GM20431 (cell line): ENCODE results near the gene POPDC2.

Experiments
- in situ Hi-C: fragments of 300-500 bp; cut with MseI, MboI; formaldehyde crosslinking; loops from one replicate; pipeline ENCODE4 v1.15.0; 2020; ENCODE audit warnings: low sequenced_read_pairs; ENCODE audit not compliant: unreplicated experiment

The POPDC2 gene

GRCh38 chr3:119660474-119661440, at the start of gene POPDC2:
TSS of gene POPDC2 (minus strand) at chr3:119660589. CDS start at chr3:119660423, 166 bp downstream.
- in situ Hi-C loops: no loop called here

- in situ Hi-C loops: no loop called here
Observed at GRCh38 chr3:119703820-119704531, 43.6 kb upstream of the POPDC2 start.

GRCh38 chr3:119702530-119703527, 42.4 kb upstream of the POPDC2 start, which contains the start of gene CFAP91:
TSS of gene CFAP91 (plus strand) at chr3:119703022. CDS start at chr3:119703099, 77 bp downstream.
- in situ Hi-C loops: no loop called here

DNA sequence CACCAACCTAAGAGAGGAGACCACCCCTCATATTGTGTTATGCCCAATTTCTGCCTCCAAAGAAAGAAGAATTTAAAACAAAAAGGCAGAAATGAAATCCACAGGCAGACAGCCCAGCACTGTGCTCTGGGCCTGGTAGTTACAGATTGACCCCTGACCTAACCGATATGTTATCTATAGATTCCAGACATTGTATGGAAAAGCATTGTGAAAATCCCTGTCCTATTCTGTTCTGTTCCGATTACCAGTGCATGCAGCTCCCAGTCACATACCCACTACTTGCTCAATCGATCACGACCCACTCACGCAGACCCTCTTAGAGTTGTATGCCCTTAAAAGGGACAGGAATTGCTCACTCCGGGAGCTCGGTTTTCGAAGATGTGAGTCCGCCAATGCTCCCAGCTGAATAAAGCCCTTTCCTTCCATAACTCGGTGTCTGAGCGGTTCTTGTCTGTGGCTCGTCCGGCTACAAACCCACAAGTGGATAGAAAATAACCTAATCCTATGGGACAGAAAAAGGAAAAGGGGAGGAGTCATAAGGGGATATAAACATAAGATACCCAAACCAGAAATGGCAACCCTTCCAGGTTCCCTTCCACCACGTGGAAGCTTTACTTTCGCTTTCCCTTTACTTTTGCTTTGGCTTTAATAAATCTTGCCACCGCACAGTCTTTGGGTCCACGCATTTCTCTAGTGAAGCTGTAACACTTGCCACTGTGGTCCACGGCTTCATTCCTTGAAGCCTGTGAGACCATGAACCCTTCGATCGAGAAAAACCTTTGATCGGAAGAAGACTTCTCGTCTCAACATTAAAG, 40.7 kb upstream of the POPDC2 start:
- in situ Hi-C loops: no loop called here

GRCh38 chr3:119700269-119700919, 40.0 kb upstream of the POPDC2 start:
- in situ Hi-C loops: no loop called here

DNA sequence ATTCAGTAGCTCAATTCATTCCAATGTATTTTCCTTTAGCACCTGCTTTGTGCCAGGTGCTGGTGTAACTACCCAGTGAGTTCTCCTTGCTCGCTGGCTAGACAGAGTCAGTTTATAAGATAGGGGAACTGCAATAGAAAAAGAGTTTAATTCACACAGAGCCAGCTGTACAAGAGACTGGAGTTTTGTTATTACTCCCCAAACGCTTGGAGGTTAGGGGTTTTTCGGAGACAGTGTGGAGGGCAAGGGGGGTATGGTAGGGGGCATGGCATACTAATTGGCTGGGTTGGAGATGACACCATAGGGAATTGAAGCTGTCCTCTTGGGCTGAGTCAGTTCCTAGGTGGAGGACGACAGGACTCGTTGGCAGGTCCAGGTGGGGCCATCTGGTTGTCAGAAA, 37.0 kb upstream of the POPDC2 start:
- in situ Hi-C loops: loop anchor here (25.0 kb wide), 2 partner anchors 410 to 810 kb away; partner anchors contain the start of gene ARHGAP31

DNA sequence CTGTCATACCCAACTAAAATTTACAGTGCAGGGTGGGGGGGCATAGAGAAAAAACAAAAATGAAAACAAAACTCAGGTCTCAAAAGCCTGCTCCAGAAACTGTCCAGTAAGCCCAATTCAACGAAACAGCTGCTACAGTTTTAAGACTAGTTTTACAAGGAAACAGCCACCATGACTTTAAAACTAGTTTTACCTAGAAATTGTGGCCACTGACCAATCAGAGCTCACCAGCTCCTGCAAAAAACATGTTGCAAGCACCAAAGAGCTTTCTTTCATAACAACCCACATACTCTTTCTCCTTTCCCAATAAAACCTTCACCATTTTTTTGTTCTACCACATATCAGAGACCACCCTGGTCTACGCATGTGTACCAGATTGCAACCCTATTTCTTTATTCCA, 35.1 kb upstream of the POPDC2 start:
- in situ Hi-C loops: loop anchor here (25.0 kb wide), 2 partner anchors 408 to 808 kb away; partner anchors contain the start of gene ARHGAP31

DNA sequence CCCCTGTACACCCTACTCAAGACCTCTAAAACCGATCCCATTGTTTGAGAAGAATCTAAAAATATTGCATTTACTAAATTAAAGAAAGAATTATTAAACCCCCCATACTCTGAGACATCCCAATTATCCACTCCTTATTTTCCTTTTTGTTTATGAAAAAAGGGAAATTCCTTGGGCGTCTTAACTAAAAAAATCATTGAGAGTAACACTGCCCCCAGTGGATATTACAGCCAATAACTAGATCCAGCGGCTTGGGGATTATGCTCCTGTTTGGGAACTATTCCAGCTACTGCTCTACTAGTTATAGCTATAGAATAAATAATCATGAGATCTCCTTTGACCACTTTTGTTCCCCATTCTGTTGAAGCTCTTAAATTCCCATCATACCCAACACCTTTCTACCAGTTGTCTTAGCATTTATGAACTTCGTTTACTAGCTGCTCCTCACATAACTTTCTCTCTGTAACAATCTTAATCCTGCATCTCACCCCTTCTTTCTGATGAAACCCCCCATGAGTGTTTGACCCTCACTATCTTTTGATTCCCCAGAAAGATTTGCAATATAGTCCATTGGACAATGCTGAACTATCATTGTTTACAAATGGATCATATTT, 29.8 kb upstream of the POPDC2 start:
- in situ Hi-C loops: loop anchor here (25.0 kb wide), 2 partner anchors 403 to 803 kb away; partner anchors contain the start of gene ARHGAP31

DNA sequence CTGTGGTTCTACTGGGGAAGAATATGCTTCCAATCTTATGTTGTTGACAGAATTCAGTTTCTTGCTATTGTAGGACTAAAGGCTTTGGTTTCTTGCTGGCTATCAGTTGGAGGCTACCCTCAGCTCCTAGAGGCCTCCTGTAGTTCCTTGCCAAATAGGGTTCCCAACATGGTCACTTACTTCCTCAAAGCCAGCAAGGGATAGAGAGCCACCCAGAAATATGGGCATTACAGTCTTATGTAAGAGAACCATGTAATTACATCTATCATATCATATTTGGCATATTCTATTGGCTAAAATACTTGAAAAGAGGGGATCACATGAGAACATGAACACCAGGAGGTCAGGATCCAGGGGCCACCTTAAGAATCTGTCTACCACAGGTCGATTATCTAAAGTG, 23.0 kb upstream of the POPDC2 start:
- in situ Hi-C loops: loop anchor here (25.0 kb wide), 2 partner anchors 396 to 796 kb away; partner anchors contain the start of gene ARHGAP31

DNA sequence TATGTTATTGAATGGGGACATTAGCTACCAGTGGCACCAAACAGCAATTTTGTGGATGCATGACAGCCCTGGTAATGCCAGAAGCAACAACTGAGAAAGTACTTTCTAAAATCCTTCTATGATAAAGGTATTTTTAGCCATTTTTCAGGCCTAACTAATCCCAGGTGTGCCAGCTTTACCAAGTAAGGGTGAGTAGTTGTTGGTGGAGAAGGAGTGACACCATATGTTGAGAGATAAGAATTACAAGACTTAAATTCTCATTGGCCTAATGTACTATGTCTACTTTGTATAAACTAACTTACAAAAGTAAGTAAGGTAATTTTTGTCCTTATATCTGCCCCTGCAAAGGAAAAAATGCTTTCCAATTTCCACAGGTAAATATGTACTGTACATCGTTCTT, 20.9 kb upstream of the POPDC2 start:
- in situ Hi-C loops: loop anchor here (25.0 kb wide), 2 partner anchors 394 to 794 kb away; partner anchors contain the start of gene ARHGAP31

GRCh38 chr3:119679874-119680273, 19.5 kb upstream of the POPDC2 start:
- in situ Hi-C loops: loop anchor here (25.0 kb wide), 2 partner anchors 393 to 793 kb away; partner anchors contain the start of gene ARHGAP31

GRCh38 chr3:119678209-119678608, 17.8 kb upstream of the POPDC2 start:
- in situ Hi-C loops: loop anchor here (25.0 kb wide), 2 partner anchors 391 to 791 kb away; partner anchors contain the start of gene ARHGAP31

DNA sequence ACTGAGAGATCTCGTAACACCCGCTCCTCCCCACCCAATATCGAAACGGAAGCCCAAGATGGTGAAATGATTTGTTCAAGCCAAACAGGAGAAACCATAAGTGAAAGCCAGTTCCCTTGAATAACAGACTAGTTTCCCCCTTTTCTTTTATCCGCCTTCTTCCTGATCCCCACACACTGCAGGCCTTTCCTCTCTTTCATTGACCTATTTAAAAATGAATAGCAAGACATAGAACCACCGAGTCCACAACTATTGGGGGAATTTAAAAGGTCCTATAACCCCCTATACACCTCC, 17.2 kb upstream of the POPDC2 start:
- in situ Hi-C loops: loop anchor here (25.0 kb wide), 2 partner anchors 390 to 790 kb away; partner anchors contain the start of gene ARHGAP31

DNA sequence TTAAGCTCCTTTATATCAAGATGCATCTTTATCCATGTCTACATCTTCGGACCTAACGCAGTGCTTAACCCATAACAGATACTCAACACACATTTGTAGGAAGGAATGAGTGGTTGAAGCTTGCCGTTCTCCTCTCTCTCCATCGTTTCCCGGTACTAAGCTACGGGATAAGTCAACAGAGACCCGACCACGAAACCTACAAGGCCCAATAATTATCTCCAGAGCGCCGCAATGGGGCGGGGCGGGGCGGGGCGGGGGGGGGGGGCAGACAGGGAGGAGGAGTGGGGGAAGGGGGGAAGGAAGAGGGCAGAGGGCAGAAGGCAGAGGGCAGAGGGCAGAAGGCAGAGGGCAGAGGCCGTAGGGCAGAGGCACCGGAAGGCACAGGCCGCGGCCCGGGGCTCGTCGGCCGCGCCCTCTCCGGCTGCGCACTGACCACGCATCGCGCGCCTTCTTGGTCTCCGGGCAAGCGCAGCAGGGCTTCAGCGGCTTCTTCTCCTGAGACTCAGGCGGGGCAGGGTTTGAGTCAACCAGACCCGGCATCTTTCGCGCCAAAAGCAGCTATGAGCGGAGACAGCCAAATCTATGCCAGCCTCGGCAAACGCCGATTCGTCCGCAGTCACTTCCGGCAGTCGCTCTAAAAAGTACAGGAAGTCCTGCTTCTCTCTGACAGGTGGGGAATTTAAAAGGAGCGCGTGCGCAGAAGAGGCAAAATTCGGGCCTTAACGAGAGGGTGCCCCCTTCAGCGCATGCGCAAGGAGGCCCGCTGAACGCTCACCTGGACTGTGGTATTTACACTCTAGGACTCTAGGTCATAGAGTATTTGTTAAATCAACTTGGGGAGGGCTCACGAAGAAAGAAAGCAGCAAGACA, 16.6 kb upstream of the POPDC2 start, which contains the start of gene COX17:
Gene COX17, minus strand, starts transcription at position 636 of the 870 bp plus-strand sequence. Its CDS starts 96 bp downstream, at position 540.
- in situ Hi-C loops: loop anchor here (25.0 kb wide), 2 partner anchors 390 to 790 kb away; partner anchors contain the start of gene ARHGAP31

DNA sequence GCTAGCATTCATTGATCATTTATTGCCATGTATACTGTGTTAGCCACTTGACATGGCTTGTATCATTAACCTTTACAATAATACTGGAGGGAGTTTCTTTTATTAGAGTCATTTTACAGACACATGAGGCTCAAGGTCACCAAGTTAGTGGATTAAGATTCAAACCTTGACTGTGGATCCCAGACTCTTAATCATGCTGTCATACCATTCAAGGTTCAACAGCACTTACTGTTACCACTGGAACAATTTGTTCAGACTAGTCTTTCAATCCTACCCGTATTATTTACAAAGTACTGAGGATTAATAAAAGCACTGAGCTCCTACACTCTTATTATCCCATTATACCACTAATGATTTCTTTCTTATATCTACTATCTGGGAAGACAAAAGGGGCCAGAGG, 15.6 kb upstream of the POPDC2 start:
- in situ Hi-C loops: loop anchor here (25.0 kb wide), 2 partner anchors 389 to 789 kb away; partner anchors contain the start of gene ARHGAP31

DNA sequence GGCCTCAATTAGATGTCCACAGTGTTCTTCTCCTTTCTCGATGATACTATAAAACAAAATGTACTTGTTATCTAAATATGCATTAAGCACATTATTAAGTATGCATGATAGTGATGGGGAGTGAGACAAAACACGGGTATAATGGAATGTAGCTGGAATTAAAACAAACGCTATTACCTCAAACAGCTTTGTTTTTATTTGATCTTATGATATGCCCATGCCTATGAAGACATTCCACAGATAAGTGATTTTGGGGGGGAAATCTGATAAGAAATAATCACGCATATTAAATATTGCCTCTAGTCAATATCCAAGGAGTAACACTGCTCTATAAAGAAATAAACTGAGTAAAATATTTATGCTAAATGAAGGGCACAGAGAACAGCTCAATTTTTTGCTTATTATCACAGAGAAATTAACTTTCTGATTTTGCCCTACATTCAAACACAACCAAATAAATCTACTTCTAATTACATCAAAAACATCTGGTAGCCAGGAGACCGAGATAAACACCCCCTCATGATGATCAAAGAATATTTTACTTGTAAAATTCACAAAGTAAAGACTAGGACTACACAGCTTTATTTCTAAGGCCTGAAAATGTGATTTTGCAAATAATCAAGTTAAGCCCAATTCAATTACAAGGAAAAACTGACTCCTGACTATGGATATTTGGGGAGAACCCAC, 14.9 kb upstream of the POPDC2 start:
- in situ Hi-C loops: loop anchor here (25.0 kb wide), 2 partner anchors 388 to 788 kb away; partner anchors contain the start of gene ARHGAP31
